ENCODE results near the gene TLK1.

DNA sequence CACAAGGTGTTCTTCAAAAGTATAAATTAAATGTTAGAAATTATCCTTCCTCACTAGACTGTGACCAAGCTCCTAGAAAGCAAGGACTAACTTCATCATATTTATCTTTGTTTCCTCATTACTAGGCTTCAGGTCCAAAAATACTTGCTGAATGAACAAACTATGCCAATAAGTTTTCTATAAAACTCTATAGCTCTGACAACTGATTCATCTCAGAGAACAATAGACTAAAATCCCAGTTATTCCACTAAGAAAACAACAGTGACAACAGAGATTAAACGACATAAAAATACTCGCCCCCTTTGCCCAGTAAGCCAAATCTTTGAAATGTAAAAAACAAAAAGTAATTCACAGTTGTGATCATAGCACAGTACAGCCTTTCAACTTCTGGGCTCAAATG lies 13.6 kb downstream of the TLK1 start:
- TF ChIP-seq POLR2A (IDR thresholded peaks at IDR 0.05) (no peak), CTCF (IDR thresholded peaks at IDR 0.05) (no peak)
